D721Med (cell line): ENCODE measurements around the gene SPACA6.

ENCODE experiments used
- DNase-seq: peaks from one replicate; pipeline ENCODE4 v3.0.0; 2011; ENCODE audit warnings: low spot score; ENCODE audit not compliant: insufficient read length
- FAIRE-seq: peaks from 2 replicates; lab custom pipeline; 2011; peaks lifted over from hg19 to GRCh38; lab: Jason Lieb, UNC
- CTCF ChIP-seq: IDR thresholded peaks from 2 replicates; pipeline ENCODE4 v1.5.1; 2012; ENCODE audit warnings: mild to moderate bottlenecking, control low read depth; ENCODE audit not compliant: insufficient read depth; ENCODE audit errors: missing control alignments

The SPACA6 gene

GRCh38 chr19:51722492-51722891 is 29.4 kb downstream of the SPACA6 start:
- FAIRE-seq (no peak), DNase-seq (no peak)
- no peak for TF ChIP-seq CTCF

GRCh38 chr19:51724543-51724942 is 31.4 kb downstream of the SPACA6 start:
- DNase-seq (no peak), FAIRE-seq (no peak)
- no peak for TF ChIP-seq CTCF

- DNase-seq, result no peak
- no peak for TF ChIP-seq CTCF
- FAIRE-seq, result no peak
These were observed 32.9 kb downstream of the SPACA6 start for GRCh38 chr19:51726049-51726448.

- no peak for DNase-seq
- TF ChIP-seq CTCF, result no peak
- FAIRE-seq, result no peak
These were observed 34.3 kb downstream of the SPACA6 start for GRCh38 chr19:51727349-51727880.

GRCh38 chr19:51729781-51730180 is 36.7 kb downstream of the SPACA6 start:
- TF ChIP-seq CTCF, result no peak
- FAIRE-seq, result no peak

GRCh38 chr19:51733742-51734522 is 40.8 kb downstream of the SPACA6 start:
- TF ChIP-seq CTCF, result no peak
- FAIRE-seq, result no peak

More at GRCh38 chr19:51729781-51730180, 36.7 kb downstream of the SPACA6 start:
- no peak for DNase-seq

More at GRCh38 chr19:51733742-51734522, 40.8 kb downstream of the SPACA6 start:
- DNase-seq, result no peak
